Fibroblast of mammary gland (primary cell): ENCODE data around the gene TANGO2.

Source experiments
- DNase-seq: peaks from one replicate; pipeline ENCODE4 v3.0.0-alpha.2; 2010; ENCODE audit warnings: low read depth
- H3K4me3 ChIP-seq: 2 replicates; pipeline ENCODE4 v1.5.1; 2011; ENCODE audit warnings: low read depth, mild to moderate bottlenecking, low read length, moderate library complexity; ENCODE audit not compliant: control insufficient read depth
- TF ChIP-seq, protein P1 (sequence below): conservative IDR thresholded peaks from 2 replicates; pipeline ENCODE4 v1.5.1; 2011; ENCODE audit warnings: low read depth, low read length, inconsistent platforms; ENCODE audit not compliant: control insufficient read depth, insufficient read depth

Gene TANGO2, protein sequence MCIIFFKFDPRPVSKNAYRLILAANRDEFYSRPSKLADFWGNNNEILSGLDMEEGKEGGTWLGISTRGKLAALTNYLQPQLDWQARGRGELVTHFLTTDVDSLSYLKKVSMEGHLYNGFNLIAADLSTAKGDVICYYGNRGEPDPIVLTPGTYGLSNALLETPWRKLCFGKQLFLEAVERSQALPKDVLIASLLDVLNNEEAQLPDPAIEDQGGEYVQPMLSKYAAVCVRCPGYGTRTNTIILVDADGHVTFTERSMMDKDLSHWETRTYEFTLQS

DNA sequence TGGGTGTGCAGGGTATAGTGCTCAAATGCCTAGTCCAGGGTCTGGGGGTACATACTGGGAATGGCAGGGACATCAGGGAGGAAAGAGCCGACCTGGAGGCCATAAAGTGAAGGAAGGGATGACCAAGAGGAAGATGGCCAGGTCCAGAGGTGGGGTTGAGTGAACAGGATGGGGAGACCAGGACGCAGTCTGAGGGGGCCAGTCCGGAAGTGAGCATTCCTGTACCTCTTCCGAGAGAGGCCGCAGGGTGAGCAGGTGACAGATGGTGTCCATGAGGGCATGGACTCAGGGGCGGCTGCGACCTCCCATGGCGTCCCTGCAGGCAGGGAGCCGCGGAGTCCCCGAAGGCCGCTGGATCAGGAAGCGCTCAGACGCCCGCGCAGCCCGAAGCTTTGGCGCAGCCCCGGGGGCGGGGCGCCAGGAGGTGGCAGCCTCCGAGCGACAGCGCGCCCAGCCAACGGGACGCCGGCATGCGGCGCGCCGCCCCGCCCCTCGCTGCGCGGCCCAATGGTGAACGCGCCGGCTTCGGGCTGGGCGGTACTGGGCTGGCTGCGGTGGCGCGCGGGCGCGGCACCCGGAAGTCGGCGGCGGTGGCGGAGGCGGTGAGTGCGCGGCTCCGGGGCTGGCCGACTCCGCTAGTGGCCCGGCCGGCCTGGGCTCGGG is at the start of gene TANGO2:
Gene TANGO2, plus strand, starts transcription at position 578 of the 663 bp plus-strand sequence. CDS start 15,689 bp downstream, outside the sequence.
- TF ChIP-seq, protein P1, sequence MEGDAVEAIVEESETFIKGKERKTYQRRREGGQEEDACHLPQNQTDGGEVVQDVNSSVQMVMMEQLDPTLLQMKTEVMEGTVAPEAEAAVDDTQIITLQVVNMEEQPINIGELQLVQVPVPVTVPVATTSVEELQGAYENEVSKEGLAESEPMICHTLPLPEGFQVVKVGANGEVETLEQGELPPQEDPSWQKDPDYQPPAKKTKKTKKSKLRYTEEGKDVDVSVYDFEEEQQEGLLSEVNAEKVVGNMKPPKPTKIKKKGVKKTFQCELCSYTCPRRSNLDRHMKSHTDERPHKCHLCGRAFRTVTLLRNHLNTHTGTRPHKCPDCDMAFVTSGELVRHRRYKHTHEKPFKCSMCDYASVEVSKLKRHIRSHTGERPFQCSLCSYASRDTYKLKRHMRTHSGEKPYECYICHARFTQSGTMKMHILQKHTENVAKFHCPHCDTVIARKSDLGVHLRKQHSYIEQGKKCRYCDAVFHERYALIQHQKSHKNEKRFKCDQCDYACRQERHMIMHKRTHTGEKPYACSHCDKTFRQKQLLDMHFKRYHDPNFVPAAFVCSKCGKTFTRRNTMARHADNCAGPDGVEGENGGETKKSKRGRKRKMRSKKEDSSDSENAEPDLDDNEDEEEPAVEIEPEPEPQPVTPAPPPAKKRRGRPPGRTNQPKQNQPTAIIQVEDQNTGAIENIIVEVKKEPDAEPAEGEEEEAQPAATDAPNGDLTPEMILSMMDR: no peak
- peak; percentile 83 for DNase-seq
- peak within 1 kb of the TSS; percentile 88 for H3K4me3 ChIP-seq

DNA sequence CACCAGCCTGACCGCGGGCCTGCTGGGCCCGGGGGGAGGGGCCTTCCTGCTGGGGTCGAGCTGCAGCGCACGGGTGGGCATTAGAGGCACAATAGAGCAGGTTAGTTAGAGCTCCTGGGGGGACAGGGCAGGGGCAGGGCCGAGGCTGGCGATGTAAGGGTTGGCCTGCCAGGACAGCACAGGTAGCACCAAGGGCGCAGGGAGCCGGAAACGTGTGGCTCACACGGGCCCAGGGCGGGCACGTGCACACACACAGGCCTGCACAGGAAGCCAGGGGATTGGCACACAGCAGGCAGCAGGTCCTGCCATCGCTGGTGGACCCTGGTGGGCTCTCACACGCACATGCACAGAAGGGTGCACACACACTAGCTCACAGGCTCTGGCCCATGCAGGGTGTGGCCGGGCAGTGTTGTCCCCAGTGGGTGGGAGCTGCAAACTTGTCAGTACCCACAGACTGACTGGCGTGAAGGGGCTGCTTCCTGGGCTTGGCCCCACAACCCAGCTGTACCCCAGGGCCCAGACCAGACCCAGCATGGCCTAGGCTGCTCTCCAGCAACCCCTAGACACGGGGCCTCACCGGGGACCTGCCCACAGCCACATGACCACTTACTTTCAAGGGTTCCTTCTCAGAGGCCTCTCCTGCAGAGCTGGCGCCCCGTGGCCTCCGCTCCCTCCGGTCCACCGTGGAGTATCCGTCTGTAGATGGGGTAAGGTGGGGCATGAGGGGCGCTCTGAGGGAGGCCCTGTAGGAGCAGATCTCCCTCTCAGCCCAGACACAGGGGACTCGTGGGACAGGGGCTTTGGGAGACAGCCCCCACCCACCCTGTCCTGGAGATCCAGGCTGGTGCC is 49.4 kb upstream of the TANGO2 start:
- DNase-seq: no peak
- TF ChIP-seq, protein P1: no peak

DNA sequence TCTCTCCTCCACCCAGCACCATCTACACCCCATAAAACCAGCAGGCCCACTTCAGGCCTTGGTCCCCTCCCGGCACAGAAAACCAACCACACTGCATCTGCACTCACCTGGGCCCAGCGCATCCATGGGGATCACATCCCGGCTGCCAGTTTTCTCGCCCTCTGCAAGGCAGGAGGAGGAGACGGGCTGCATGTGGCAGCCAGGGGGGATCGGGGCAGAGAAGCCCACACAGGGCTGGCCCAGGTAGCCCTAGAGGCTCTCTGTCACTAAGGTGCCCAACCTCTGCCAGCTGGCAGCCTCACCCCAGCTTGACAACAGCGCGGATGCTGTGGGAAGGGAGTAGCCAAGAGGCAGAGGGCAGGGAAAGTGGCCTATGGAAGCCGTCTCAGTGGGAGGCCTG is 48.7 kb upstream of the TANGO2 start:
- TF ChIP-seq, protein P1: no peak
- DNase-seq: no peak
- H3K4me3 ChIP-seq: no peak overlapping the region

More for the DNA sequence above, 49.4 kb upstream of the TANGO2 start:
- no peak overlapping the region for H3K4me3 ChIP-seq

DNA sequence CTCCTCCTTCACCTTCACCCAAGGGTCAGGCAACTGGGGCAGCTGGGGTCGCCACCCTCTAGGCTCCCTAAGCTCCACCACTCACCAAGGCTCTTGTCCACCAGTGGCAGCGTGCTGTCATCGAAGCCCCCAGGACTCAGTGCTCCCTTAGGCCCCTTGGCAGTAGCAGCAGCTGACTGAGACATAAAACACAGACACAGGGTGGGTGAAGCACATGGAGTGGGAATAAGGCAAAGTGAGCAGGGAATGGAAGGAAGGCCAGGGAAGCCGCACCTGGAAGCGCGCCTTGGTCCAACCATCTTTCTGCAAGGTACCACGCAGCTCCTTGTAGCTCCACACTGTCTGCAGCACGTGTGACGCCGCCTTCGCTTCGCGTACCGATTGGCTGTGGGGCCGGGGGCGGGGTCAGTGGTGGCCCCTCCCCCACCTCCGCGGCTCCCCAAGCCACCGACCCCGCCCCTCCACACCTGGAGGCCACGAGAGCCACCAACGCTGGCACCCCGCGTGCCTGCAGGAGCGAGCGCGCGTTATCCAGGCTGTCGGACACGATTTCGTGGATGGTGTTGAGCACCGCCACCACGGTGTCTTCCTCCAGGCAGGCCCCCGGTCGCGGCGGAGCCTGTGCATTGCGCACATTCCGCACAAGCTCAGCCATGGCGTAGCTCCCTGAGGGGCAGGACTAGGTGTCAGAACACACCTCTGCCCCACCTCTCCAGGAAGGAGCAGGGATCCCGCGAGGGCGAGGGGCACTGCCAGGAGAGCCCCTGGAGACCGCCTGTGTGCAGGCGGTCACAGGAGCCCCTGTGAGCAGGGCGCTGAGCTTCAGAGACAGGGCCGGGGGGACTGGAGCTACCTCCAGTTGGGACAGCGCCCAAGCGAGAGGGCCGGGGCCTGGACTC is 48.0 kb upstream of the TANGO2 start:
- H3K4me3 ChIP-seq: no peak overlapping the region
- TF ChIP-seq, protein P1: no peak
- no peak for DNase-seq

DNA sequence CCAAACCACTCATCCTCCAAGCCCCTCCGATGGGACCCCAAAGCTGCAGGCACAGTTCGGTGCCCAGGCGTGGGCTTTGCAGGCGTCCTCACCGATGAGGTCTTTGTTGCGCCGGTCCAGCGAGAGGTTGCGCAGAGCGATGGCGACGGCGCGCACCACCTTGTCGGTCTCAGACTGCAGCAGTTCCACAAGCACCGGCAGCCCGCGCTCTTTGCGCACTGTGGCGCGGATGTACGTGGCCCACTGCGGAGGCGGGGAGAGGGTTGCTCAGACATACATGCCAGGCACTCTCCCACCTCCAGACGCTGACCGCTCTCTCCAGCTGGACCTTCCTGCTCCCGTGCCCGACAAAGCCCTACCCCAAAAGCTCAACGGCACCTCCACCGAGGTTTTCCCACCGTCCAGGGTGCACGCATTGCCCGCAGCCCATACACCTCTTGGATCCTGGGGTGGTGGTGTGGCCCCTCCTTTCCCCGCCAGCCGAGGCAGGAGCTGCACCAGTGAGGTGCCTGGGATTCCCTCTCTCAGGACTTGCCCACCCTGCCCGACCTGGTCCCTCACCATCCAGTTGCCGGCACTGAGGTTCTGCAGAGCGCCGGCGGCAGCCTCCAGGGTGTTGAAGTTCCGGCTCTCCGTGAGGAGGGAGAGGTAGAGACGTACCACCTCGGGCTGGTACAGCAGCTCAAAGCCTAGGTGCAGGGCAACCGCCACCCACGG is 47.2 kb upstream of the TANGO2 start:
- H3K4me3 ChIP-seq: no peak overlapping the region
- no peak for DNase-seq
- TF ChIP-seq, protein P1: no peak
